HCT116 (cell line): ENCODE results near the gene SECISBP2. TPM values are rescaled to one million over a fixed set of nuclear protein-coding genes. Genes with fewer than 3 reads are reported as not detected.

Experiments
- ATAC-seq: fragments of 200-7000 bp; cut with Tn5 transposase; 2 replicates; pipeline ENCODE4 v1.9.1; 2020; ENCODE audit warnings: mild to moderate bottlenecking, moderate library complexity
- BruUV-seq: library from RNA; stranded (reverse); fragments of 400-500 nt; replicated peaks from 2 replicates; lab custom pipeline; 2021; lab: Mats Ljungman, UMichigan
- CTCF ChIA-PET: fragments of 300-600 bp; sonication (Branson Sonifier 250); formaldehyde crosslinking; loops from one replicate; lab custom pipeline; 2021; ENCODE audit warnings: antibody characterized with exemption; lab: Charles Lee
- POLR2A ChIA-PET: fragments of 300-600, 350-600 bp; sonication (Branson Sonifier 250); formaldehyde crosslinking; loops from one replicate; lab custom pipeline; 2021; ENCODE audit warnings: antibody characterized with exemption; lab: Charles Lee
- RAD21 ChIA-PET, 2 experiments: fragments of 300-600 bp; sonication (Branson Sonifier 250); formaldehyde crosslinking; loops; one replicate each; lab custom pipeline; 2023; ENCODE audit warnings: low total read pairs in 2 of 2; ENCODE audit not compliant: uncharacterized antibody in 2 of 2, unreplicated experiment in 2 of 2, low non-redundant PET in 1 of 2; lab: Charles Lee
- DNase-seq: peaks from one replicate; pipeline ENCODE4 v3.0.0-alpha.2; 2010; ENCODE audit warnings: low read depth, low spot score
- H2AFZ ChIP-seq: fragments of 200-600 bp; shearing (Covaris generic), sonication (generic); 2 replicates; pipeline ENCODE4 v1.6.1; 2017; ENCODE audit warnings: low read depth, mixed run types, mixed read lengths, antibody characterized with exemption, low read length; ENCODE audit not compliant: poor library complexity, severe bottlenecking
- H3K27ac ChIP-seq: 2 replicates; pipeline ENCODE4 v1.5.1; 2012; ENCODE audit warnings: low read depth, low read length
- H3K27me3 ChIP-seq: fragments of 200-600 bp; sonication (generic); 2 replicates; pipeline ENCODE4 v1.6.1; 2016; ENCODE audit warnings: mixed run types, low read length, mixed read lengths; ENCODE audit not compliant: insufficient read depth
- H3K36me3 ChIP-seq, 2 experiments: fragments of 200-500 bp in 1 of 2; fragments of 200-600 bp in 1 of 2; sonication (Bioruptor generic) in 1 of 2; sonication (generic) in 1 of 2; 2 replicates each; pipeline versions ENCODE4 v1.5.1 to v1.6.1; 2014 to 2016; ENCODE audit warnings: low read length in 2 of 2, inconsistent platforms in 1 of 2, mixed read lengths in 1 of 2, mixed run types in 1 of 2; ENCODE audit not compliant: insufficient read depth in 2 of 2, control insufficient read depth in 1 of 2
- H3K4me1 ChIP-seq, 2 experiments: fragments of 200-600 bp in 1 of 2; sonication (generic) in 1 of 2; 2 replicates each; pipeline versions ENCODE4 v1.5.1 to v1.6.1; 2012 to 2017; ENCODE audit warnings: low read length in 2 of 2, inconsistent platforms in 1 of 2, mild to moderate bottlenecking in 1 of 2, mixed read lengths in 1 of 2, mixed run types in 1 of 2, moderate library complexity in 1 of 2; ENCODE audit not compliant: insufficient read depth in 2 of 2, control insufficient read depth in 1 of 2
- H3K4me2 ChIP-seq: fragments of 200-600 bp; sonication (generic); 2 replicates; pipeline ENCODE4 v1.6.1; 2017; ENCODE audit warnings: mixed run types, low read length, mixed read lengths
- H3K4me3 ChIP-seq, 2 experiments: fragments of 200-600 bp in 1 of 2; sonication (generic) in 1 of 2; replicated peaks in 1 of 2; 2 replicates each; pipeline ENCODE4 v1.5.1; 2011 to 2016; ENCODE audit warnings: low read length in 2 of 2, control low read depth in 1 of 2, low read depth in 1 of 2, mild to moderate bottlenecking in 1 of 2, mixed read lengths in 1 of 2, mixed run types in 1 of 2
- H3K79me2 ChIP-seq: fragments of 200-600 bp; sonication (generic); 2 replicates; pipeline ENCODE4 v1.6.1; 2017; ENCODE audit warnings: mild to moderate bottlenecking, mixed run types, low read length, moderate library complexity, mixed read lengths; ENCODE audit not compliant: insufficient read depth
- H3K9ac ChIP-seq: fragments of 200-600 bp; sonication (generic); 2 replicates; pipeline ENCODE4 v1.6.1; 2016; ENCODE audit warnings: low read length, mixed read lengths
- H3K9me2 ChIP-seq: fragments of 200-600 bp; sonication (generic), shearing (Covaris generic); 2 replicates; pipeline ENCODE4 v1.6.1; 2017; ENCODE audit warnings: mixed run types, mild to moderate bottlenecking, moderate library complexity; ENCODE audit not compliant: insufficient read depth
- H3K9me3 ChIP-seq, 2 experiments: fragments of 200-500 bp in 1 of 2; fragments of 200-600 bp in 1 of 2; sonication (Bioruptor generic) in 1 of 2; sonication (generic) in 1 of 2; 2 replicates each; pipeline ENCODE4 v1.6.1; 2014 to 2017; ENCODE audit warnings: low read length in 2 of 2, mixed read lengths in 2 of 2, inconsistent platforms in 1 of 2, low read depth in 1 of 2, mild to moderate bottlenecking in 1 of 2, mixed run types in 1 of 2, moderate library complexity in 1 of 2; ENCODE audit not compliant: control insufficient read depth in 1 of 2, insufficient read depth in 1 of 2
- H4K20me1 ChIP-seq: fragments of 200-600 bp; sonication (generic), shearing (Covaris generic); 2 replicates; pipeline ENCODE4 v1.6.1; 2017; ENCODE audit warnings: mixed run types, mild to moderate bottlenecking, moderate library complexity; ENCODE audit not compliant: insufficient read depth
- ATF3 ChIP-seq: IDR thresholded peaks from 2 replicates; pipeline ENCODE4 v1.6.1; 2012
- CTCF ChIP-seq, 3 experiments: fragments of 200-600 bp in 1 of 3; sonication (generic) in 1 of 3; IDR thresholded peaks in 2 of 3; conservative IDR thresholded peaks in 1 of 3; 2 replicates each; pipeline ENCODE4 v1.5.1; 2012 to 2017; ENCODE audit warnings: low read depth in 2 of 3, low read length in 2 of 3, antibody characterized with exemption in 1 of 3, borderline replicate concordance in 1 of 3, control low read depth in 1 of 3, mild to moderate bottlenecking in 1 of 3, mixed read lengths in 1 of 3, mixed run types in 1 of 3, moderate library complexity in 1 of 3; ENCODE audit not compliant: insufficient read depth in 1 of 3
- ELF1 ChIP-seq: IDR thresholded peaks from 2 replicates; pipeline ENCODE4 v1.6.1; 2012; ENCODE audit warnings: low read depth, borderline replicate concordance
- JUND ChIP-seq: IDR thresholded peaks from 2 replicates; pipeline ENCODE4 v1.6.1; 2012
- MAX ChIP-seq: IDR thresholded peaks from 2 replicates; pipeline ENCODE4 v1.6.1; 2012
- POLR2A ChIP-seq: IDR thresholded peaks from 2 replicates; pipeline ENCODE4 v1.7.0; 2011; ENCODE audit warnings: borderline replicate concordance; ENCODE audit not compliant: insufficient read depth, insufficient read length; ENCODE audit errors: extremely low read depth
- POLR2AphosphoS5 ChIP-seq: IDR thresholded peaks from 2 replicates; pipeline ENCODE4 v1.6.1; 2011; ENCODE audit warnings: mild to moderate bottlenecking, low read depth, low read length, moderate library complexity
- RAD21 ChIP-seq: IDR thresholded peaks from 2 replicates; pipeline ENCODE4 v1.6.1; 2012; ENCODE audit warnings: low read depth, mild to moderate bottlenecking
- SIN3A ChIP-seq: IDR thresholded peaks from 2 replicates; pipeline ENCODE4 v1.6.1; 2012; ENCODE audit warnings: low read depth
- TCF7L2 ChIP-seq: IDR thresholded peaks from 2 replicates; pipeline ENCODE4 v1.7.0; 2011; ENCODE audit warnings: borderline replicate concordance, inconsistent platforms; ENCODE audit not compliant: insufficient read depth, insufficient read length; ENCODE audit errors: extremely low read depth
- YY1 ChIP-seq: IDR thresholded peaks from 2 replicates; pipeline ENCODE4 v1.6.1; 2011; ENCODE audit warnings: low read length, low read depth, moderate library complexity, mild to moderate bottlenecking; ENCODE audit not compliant: insufficient replicate concordance; ENCODE audit errors: extremely low read depth
- ZBTB33 ChIP-seq: IDR thresholded peaks from 2 replicates; pipeline ENCODE4 v1.6.1; 2011; ENCODE audit warnings: mild to moderate bottlenecking, low read length, moderate library complexity; ENCODE audit not compliant: insufficient replicate concordance; ENCODE audit errors: extremely low read depth
- ZFX ChIP-seq: fragments of 450-650 bp; IDR thresholded peaks from 2 replicates; pipeline ENCODE4 v1.6.1; 2017
- intact Hi-C: fragments of 100-400 bp; cut with micrococcal nuclease; formaldehyde crosslinking; loops from 2 replicates; pipeline ENCODE4 v1.10.0; 2022
- total RNA-seq: library from RNA; stranded (reverse); gene quantifications from one replicate; pipeline ENCODE4 v1.2.1, GENCODE V29; 2021; ENCODE audit not compliant: unreplicated experiment

The SECISBP2 gene
- total RNA-seq, 1 experiment from 2014 or later = 41.6 TPM

- POLR2A ChIA-PET = no interaction called here
Measured at GRCh38 chr9:89277043-89277442, 41.3 kb upstream of the SECISBP2 start.

More at GRCh38 chr9:89277043-89277442, 41.3 kb upstream of the SECISBP2 start:
- no peak for DNase-seq
- ATAC-seq = no peak
- BruUV-seq = no TSS peak
- Histone ChIP-seq H3K9ac (no peak overlapping the region), H3K4me1 (no peaks in the 10 kb centered on the region), H3K36me3 (no peaks in the 10 kb centered on the region), H3K9me2 (no peaks in the 10 kb centered on the region), H2AFZ (no peak overlapping the region), H3K9me3 (peaks cover 5 to 10% of the 10 kb centered on the region in 2 experiments; a peak in 2 of 4 replicates), H3K4me3 (no peak overlapping the region), H4K20me1 (no peaks in the 10 kb centered on the region), H3K4me2 (no peak overlapping the region), H3K79me2 (no peaks in the 10 kb centered on the region), H3K27ac (no peak overlapping the region), H3K27me3 (no peaks in the 10 kb centered on the region)
- no peak for TF ChIP-seq POLR2A
- no peak for TF ChIP-seq YY1
- TF ChIP-seq POLR2AphosphoS5 = no peak
- TF ChIP-seq CTCF (IDR thresholded peaks at IDR 0.05 in 2 of 3, conservative IDR thresholded peaks at IDR 0.05 in 1 of 3; ENCODE audit: borderline replicate concordance in 1 of 3, insufficient read depth in 1 of 3, low read depth in 2 of 3, low read length in 2 of 3) = no peak
- TF ChIP-seq ZBTB33 = no peak
- TF ChIP-seq ELF1 = no peak
- TF ChIP-seq ZFX = no peak
- no peak for TF ChIP-seq SIN3A
- TF ChIP-seq ATF3 = no peak
- TF ChIP-seq TCF7L2 = no peak
- no peak for TF ChIP-seq JUND
- no peak for TF ChIP-seq RAD21
- TF ChIP-seq MAX = no peak
- ChIA-PET CTCF (no interaction called here), RAD21 (no interaction called here)
- intact Hi-C loops = loop anchor here (5.0 to 10.0 kb wide), 4 partner anchors 242 to 1322 kb away; a partner anchor contains a TSS
